GM20000 (cell line): ENCODE results near the gene IGF1R.

Source experiments
- DNase-seq: peaks from one replicate; pipeline ENCODE4 v3.0.0; 2012; ENCODE audit warnings: low spot score
- TF ChIP-seq, protein P1 (sequence below): IDR thresholded peaks from 2 replicates; pipeline ENCODE4 v1.5.1; 2012; ENCODE audit warnings: mild to moderate bottlenecking, control low read depth; ENCODE audit errors: extremely low read depth, missing control alignments

IGF1R gene

GRCh38 chr15:98943051-98943508 is 294.7 kb downstream of the IGF1R start:
- no peak for DNase-seq
- TF ChIP-seq, protein P1, sequence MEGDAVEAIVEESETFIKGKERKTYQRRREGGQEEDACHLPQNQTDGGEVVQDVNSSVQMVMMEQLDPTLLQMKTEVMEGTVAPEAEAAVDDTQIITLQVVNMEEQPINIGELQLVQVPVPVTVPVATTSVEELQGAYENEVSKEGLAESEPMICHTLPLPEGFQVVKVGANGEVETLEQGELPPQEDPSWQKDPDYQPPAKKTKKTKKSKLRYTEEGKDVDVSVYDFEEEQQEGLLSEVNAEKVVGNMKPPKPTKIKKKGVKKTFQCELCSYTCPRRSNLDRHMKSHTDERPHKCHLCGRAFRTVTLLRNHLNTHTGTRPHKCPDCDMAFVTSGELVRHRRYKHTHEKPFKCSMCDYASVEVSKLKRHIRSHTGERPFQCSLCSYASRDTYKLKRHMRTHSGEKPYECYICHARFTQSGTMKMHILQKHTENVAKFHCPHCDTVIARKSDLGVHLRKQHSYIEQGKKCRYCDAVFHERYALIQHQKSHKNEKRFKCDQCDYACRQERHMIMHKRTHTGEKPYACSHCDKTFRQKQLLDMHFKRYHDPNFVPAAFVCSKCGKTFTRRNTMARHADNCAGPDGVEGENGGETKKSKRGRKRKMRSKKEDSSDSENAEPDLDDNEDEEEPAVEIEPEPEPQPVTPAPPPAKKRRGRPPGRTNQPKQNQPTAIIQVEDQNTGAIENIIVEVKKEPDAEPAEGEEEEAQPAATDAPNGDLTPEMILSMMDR = no peak

GRCh38 chr15:98943601-98944151 is 295.3 kb downstream of the IGF1R start:
- DNase-seq = no peak
- TF ChIP-seq, protein P1 = no peak

- TF ChIP-seq, protein P1 = no peak
- DNase-seq = no peak
Observed at GRCh38 chr15:98946301-98947255, 298.2 kb downstream of the IGF1R start.

DNA sequence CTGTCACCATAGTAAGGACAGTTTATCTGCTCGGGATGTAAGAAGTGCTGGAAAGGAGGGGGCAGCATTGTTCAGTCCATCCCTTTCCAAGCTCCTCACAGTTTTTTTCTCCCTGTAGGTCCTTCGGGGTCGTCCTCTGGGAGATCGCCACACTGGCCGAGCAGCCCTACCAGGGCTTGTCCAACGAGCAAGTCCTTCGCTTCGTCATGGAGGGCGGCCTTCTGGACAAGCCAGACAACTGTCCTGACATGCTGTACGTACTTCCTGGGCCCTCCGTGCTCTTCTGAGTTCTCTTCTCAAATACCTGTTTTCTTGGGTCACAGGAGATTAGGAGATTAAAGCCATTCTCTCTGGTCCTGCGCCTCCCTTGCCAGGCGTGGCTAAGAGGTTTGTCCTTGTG is 300.1 kb downstream of the IGF1R start:
- TF ChIP-seq, protein P1 = no peak
- no peak for DNase-seq

- TF ChIP-seq, protein P1 = no peak
- no peak for DNase-seq
Observed at GRCh38 chr15:98948941-98949340, 300.6 kb downstream of the IGF1R start.

DNA sequence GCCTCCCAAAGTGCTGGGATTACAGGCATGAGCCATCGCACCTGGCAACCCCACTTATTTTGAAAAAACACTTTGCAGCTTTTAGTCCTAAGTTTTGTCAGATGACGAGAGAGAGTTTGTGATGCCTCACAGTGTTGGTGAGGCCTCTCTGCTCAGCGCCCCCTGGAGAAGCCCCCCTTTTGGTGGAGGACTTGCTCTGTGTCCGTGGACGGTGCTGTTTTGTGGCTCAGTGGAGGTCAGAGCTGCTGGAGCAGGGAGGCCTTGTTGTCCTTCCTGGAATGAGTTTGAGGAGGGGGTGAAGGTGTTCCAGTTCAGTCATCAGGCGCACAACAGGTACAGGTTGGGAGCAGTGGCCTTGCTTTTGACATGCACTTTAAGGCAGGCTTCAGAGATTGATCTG is 301.3 kb downstream of the IGF1R start:
- TF ChIP-seq, protein P1 = no peak
- DNase-seq = no peak

GRCh38 chr15:98950248-98950647 is 301.9 kb downstream of the IGF1R start:
- no peak for DNase-seq
- TF ChIP-seq, protein P1 = no peak
